GM18870 (cell line): ENCODE data around the gene DMAC1.

Experiments
- ATAC-seq: cut with Tn5 transposase; IDR thresholded peaks from one replicate; pipeline ENCODE4 v1.9.1; 2021; ENCODE audit warnings: moderate library complexity; ENCODE audit not compliant: unreplicated experiment

Gene DMAC1

GRCh38 chr9:7799234-7799943, at the start of gene DMAC1:
Gene DMAC1 (minus strand): TSS chr9:7799778. CDS start chr9:7799734, 44 bp downstream.
- peak; percentile 84 for ATAC-seq

- ATAC-seq, result no peak
Measured at GRCh38 chr9:7849362-7849761, 49.8 kb upstream of the DMAC1 start.

GRCh38 chr9:7848498-7848897, 48.9 kb upstream of the DMAC1 start:
- ATAC-seq, result no peak

- ATAC-seq, result no peak
Measured at GRCh38 chr9:7844242-7844641, 44.7 kb upstream of the DMAC1 start.

- no peak for ATAC-seq
Measured at GRCh38 chr9:7841831-7842230, 42.3 kb upstream of the DMAC1 start.

- ATAC-seq, result no peak
Measured at GRCh38 chr9:7834531-7834930, 35.0 kb upstream of the DMAC1 start.

- no peak for ATAC-seq
Measured at GRCh38 chr9:7828334-7828733, 28.8 kb upstream of the DMAC1 start.

- ATAC-seq, result no peak
Measured at GRCh38 chr9:7827792-7828191, 28.2 kb upstream of the DMAC1 start.

GRCh38 chr9:7827056-7827455, 27.5 kb upstream of the DMAC1 start:
- ATAC-seq, result no peak

- ATAC-seq, result no peak
Measured at GRCh38 chr9:7823651-7824050, 24.1 kb upstream of the DMAC1 start.

- no peak for ATAC-seq
Measured at GRCh38 chr9:7819984-7820383, 20.4 kb upstream of the DMAC1 start.

GRCh38 chr9:7816021-7816420, 16.4 kb upstream of the DMAC1 start:
- ATAC-seq, result no peak

- no peak for ATAC-seq
Measured at GRCh38 chr9:7813030-7813429, 13.5 kb upstream of the DMAC1 start.

- ATAC-seq, result no peak
Measured at GRCh38 chr9:7811677-7812076, 12.1 kb upstream of the DMAC1 start.

- no peak for ATAC-seq
Measured at GRCh38 chr9:7802666-7803065, 3.1 kb upstream of the DMAC1 start.

- ATAC-seq, result peak; percentile 24
Measured at GRCh38 chr9:7799944-7800285, 337 bp upstream of the DMAC1 start.

- ATAC-seq, result no peak
Measured at GRCh38 chr9:7794196-7794595, 5.4 kb downstream of the DMAC1 start.

GRCh38 chr9:7791394-7791793, 8.2 kb downstream of the DMAC1 start:
- ATAC-seq, result no peak

- no peak for ATAC-seq
Measured at GRCh38 chr9:7790819-7791182, 8.8 kb downstream of the DMAC1 start.

- ATAC-seq, result no peak
Measured at GRCh38 chr9:7790022-7790818, 9.4 kb downstream of the DMAC1 start.

GRCh38 chr9:7788772-7789171, 10.8 kb downstream of the DMAC1 start:
- ATAC-seq, result no peak

GRCh38 chr9:7785813-7786212, 13.8 kb downstream of the DMAC1 start:
- ATAC-seq, result no peak

- no peak for ATAC-seq
Measured at GRCh38 chr9:7784472-7784871, 15.1 kb downstream of the DMAC1 start.
